ENCODE results near the gene SRPK3.
"Not testable (repeated sequence)": the region's sequence is repeated elsewhere in the genome, so short reads cannot be mapped to it uniquely, and the experiment has no call there.

GRCh38 chrX:153818064-153818463 lies 37.2 kb downstream of the SRPK3 start:
- not testable (repeated sequence) for TF ChIP-seq CTCF (IDR thresholded peaks at IDR 0.05; ENCODE audit: poor library complexity, severe bottlenecking); REST (IDR thresholded peaks at IDR 0.05; ENCODE audit: borderline replicate concordance); EZH2 (IDR thresholded peaks at IDR 0.05; ENCODE audit: borderline replicate concordance, insufficient read depth, low read length, poor library complexity, severe bottlenecking); POLR2AphosphoS5 (IDR thresholded peaks at IDR 0.05); RAD21 (conservative IDR thresholded peaks at IDR 0.05); EP300 (conservative IDR thresholded peaks at IDR 0.05; ENCODE audit: poor library complexity, severe bottlenecking)
